ENCODE measurements around the gene IGF2BP2. TPM values are rescaled to one million over a fixed set of nuclear protein-coding genes. Genes with fewer than 3 reads are reported as not detected.

Gene IGF2BP2
- total and polyA plus RNA-seq, 2 of the 13 experiments (the other 11 are each of a cell fraction or from before 2014, with no cell fraction given) = 6.5 to 46.0 TPM

GRCh38 chr3:185813691-185814215, 11.1 kb downstream of the IGF2BP2 start (continued):
- TF ChIP-seq CEBPB (IDR thresholded peaks at IDR 0.05; ENCODE audit: borderline replicate concordance, low read depth, low read length) (peak; percentile 65; the same call in 1 of the 2 replicates), HNRNPK (IDR thresholded peaks at IDR 0.05; ENCODE audit: low read depth, low read length, poor library complexity, severe bottlenecking) (peak; percentile 50), MAX (IDR thresholded peaks at IDR 0.05) (peak; percentile 41; the same call in 1 of the 2 replicates), PATZ1 (CRISPR knock-in tag; IDR thresholded peaks at IDR 0.05) (peak; percentile 53), BRD4 (CRISPR knock-in tag; IDR thresholded peaks at IDR 0.05) (no peak)

GRCh38 chr3:185813205-185813604, 11.6 kb downstream of the IGF2BP2 start:
- no TSS peak for BruUV-seq (replicated peaks)
- in situ Hi-C loops (cut with HindIII; ENCODE audit: extremely low pct_ligation_motif_present, low pct_unique_long_range_greater_than_20kb) (no loop called here), intact Hi-C loops (cut with micrococcal nuclease; ENCODE audit: unreplicated experiment) (no loop called here)
- Histone ChIP-seq H2AFZ (ENCODE audit: low read length) (no peak overlapping the region), H3K27me3 (ENCODE audit: control insufficient read depth in 1 of 2, insufficient read depth in 2 of 2, low read length in 2 of 2) (no peaks in the 10 kb centered on the region), H3K9me3 (ENCODE audit: low read length) (no peaks in the 10 kb centered on the region), H3K4me2 (ENCODE audit: low read depth, low read length) (no peak overlapping the region), H3K4me1 (ENCODE audit: insufficient read depth, low read length) (peaks cover 62% of the 10 kb centered on the region), H4K20me1 (ENCODE audit: insufficient read depth, low read length) (peaks cover 97% of the 10 kb centered on the region), H3K4me3 (replicated peaks in 1 of 3; ENCODE audit: insufficient read depth in 1 of 3, low read depth in 2 of 3, low read length in 3 of 3) (no peak overlapping the region), H3K27ac (ENCODE audit: extremely low read length, insufficient read depth, low read length) (no peak overlapping the region), H3K9ac (ENCODE audit: insufficient read depth, low read depth, low read length) (no peak overlapping the region), H3K79me2 (ENCODE audit: insufficient read depth, low read length) (peaks cover 99% of the 10 kb centered on the region), H3K36me3 (replicated peaks in 1 of 2; ENCODE audit: control insufficient read depth in 1 of 2, insufficient read depth in 2 of 2, low read length in 2 of 2) (peaks cover 3% of the 10 kb centered on the region in 2 experiments; a peak in 2 of 5 replicates)
- 83% methylated on average over 2 of the region's 2 CpGs for WGBS (ENCODE audit: low lambda C conversion rate)
- ChIA-PET POLR2A (interaction anchor here (0.7 kb wide), 1 partner anchor 9 kb away, joined by 4 read pairs; no protein-coding TSS in a partner anchor), CTCF (ENCODE audit: low intra/inter-chr PET ratio, low total read pairs) (no interaction called here)
- no peak for FAIRE-seq
- no peak for TF ChIP-seq NFYC (CRISPR knock-in tag; IDR thresholded peaks at IDR 0.05)
- TF ChIP-seq ARID2 (CRISPR knock-in tag; IDR thresholded peaks at IDR 0.05; ENCODE audit: borderline replicate concordance) = no peak
- no peak for ATAC-seq
- DNase-seq (ENCODE audit: low spot score) = no peak
